Keratinocyte (primary cell): ENCODE data around the gene SP6.

Experiments used
- EZH2 ChIP-seq: IDR thresholded peaks from one replicate; pipeline ENCODE4 v1.6.1; 2012; ENCODE audit warnings: inconsistent platforms, mild to moderate bottlenecking, low read length, moderate library complexity
- TF ChIP-seq, protein P1 (sequence below), 3 experiments: IDR thresholded peaks in 1 of 3; conservative IDR thresholded peaks in 1 of 3; optimal IDR thresholded peaks in 1 of 3; 2 replicates in 2 of 3; 3 replicates in 1 of 3; pipeline versions ENCODE3 to v1.5.1; 2011; ENCODE audit warnings: low read length in 3 of 3, mild to moderate bottlenecking in 3 of 3, moderate library complexity in 2 of 3, control low read depth in 1 of 3, inconsistent platforms in 1 of 3; ENCODE audit not compliant: insufficient read depth in 2 of 3; ENCODE audit errors: extremely low read depth in 1 of 3

DNA sequence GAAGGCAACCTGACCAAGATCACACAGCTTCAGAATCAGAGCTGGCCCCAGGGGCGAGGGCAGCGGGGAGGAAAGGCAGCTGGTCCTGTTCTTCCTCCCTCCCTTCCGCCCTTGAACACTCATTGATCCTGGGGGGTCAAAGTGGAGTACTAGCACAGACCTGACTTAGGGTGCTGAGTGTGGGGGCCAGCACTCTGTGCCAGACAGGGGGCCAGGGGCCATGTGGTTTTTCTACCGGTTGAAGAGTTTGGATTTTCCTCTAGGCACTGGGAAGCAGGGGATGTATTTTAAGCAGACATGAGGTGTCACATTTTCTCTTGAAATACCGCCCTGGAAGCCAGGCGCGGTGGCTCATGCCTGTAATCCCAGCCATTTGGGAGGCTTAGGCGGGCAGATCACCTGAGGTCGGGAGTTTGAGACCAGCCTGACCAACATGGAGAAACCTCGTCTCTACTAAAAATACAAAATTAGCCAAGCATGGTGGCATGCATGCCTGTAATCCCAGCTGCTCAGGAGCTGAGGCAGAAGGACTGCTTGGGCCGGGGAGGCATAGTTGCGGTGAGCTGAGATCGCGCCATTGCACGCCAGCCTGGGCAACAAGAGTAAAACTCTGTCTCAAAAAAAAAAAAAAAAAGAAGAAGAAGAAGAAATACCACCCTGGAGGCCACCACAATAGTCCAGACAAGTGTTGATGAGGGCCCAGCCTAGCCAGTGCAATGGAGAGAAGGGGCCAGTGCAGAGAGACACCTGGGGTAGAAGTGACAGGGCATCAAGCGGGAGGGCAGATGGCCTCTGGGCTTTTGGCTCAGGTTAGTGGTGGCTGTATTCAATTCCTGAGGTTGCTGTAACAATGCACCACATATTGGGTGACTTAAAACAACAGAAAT lies 44.7 kb downstream of the SP6 start:
- TF ChIP-seq, protein P1, sequence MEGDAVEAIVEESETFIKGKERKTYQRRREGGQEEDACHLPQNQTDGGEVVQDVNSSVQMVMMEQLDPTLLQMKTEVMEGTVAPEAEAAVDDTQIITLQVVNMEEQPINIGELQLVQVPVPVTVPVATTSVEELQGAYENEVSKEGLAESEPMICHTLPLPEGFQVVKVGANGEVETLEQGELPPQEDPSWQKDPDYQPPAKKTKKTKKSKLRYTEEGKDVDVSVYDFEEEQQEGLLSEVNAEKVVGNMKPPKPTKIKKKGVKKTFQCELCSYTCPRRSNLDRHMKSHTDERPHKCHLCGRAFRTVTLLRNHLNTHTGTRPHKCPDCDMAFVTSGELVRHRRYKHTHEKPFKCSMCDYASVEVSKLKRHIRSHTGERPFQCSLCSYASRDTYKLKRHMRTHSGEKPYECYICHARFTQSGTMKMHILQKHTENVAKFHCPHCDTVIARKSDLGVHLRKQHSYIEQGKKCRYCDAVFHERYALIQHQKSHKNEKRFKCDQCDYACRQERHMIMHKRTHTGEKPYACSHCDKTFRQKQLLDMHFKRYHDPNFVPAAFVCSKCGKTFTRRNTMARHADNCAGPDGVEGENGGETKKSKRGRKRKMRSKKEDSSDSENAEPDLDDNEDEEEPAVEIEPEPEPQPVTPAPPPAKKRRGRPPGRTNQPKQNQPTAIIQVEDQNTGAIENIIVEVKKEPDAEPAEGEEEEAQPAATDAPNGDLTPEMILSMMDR (optimal IDR thresholded peaks at IDR 0.05 in 1 of 3, IDR thresholded peaks at IDR 0.05 in 1 of 3, conservative IDR thresholded peaks at IDR 0.05 in 1 of 3; ENCODE audit: extremely low read depth in 1 of 3, insufficient read depth in 2 of 3, low read length in 3 of 3) = no peak
- no peak for TF ChIP-seq EZH2
